ENCODE results near the gene DUSP1.

DNA sequence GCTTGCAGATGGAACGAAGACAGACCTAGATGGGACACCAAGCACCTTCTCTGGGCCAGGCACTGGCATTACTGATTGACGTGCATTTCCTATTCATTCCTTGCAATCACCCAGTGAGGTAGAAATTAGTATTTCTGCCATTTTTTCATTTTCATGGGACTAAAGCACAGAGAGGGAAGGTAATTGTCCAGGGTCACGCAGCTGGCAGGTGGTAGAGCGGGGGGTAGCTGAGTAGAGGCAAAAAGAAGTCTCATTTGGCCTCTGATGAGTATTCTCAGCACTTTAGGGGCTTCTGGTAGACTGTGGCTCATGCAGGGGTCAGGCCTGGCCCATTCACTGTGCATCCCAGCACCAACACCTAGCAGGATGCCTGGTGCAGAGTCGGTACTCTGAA is 19.5 kb upstream of the DUSP1 start:
- TF ChIP-seq, protein P1, sequence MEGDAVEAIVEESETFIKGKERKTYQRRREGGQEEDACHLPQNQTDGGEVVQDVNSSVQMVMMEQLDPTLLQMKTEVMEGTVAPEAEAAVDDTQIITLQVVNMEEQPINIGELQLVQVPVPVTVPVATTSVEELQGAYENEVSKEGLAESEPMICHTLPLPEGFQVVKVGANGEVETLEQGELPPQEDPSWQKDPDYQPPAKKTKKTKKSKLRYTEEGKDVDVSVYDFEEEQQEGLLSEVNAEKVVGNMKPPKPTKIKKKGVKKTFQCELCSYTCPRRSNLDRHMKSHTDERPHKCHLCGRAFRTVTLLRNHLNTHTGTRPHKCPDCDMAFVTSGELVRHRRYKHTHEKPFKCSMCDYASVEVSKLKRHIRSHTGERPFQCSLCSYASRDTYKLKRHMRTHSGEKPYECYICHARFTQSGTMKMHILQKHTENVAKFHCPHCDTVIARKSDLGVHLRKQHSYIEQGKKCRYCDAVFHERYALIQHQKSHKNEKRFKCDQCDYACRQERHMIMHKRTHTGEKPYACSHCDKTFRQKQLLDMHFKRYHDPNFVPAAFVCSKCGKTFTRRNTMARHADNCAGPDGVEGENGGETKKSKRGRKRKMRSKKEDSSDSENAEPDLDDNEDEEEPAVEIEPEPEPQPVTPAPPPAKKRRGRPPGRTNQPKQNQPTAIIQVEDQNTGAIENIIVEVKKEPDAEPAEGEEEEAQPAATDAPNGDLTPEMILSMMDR (optimal IDR thresholded peaks at IDR 0.05 in 1 of 3, IDR thresholded peaks at IDR 0.05 in 1 of 3, conservative IDR thresholded peaks at IDR 0.05 in 1 of 3; ENCODE audit: extremely low read depth in 1 of 3, insufficient read depth in 2 of 3, low read length in 3 of 3) = no peak
- TF ChIP-seq EZH2 (IDR thresholded peaks at IDR 0.05; ENCODE audit: low read length) = no peak
